Measurements from ENCODE around the gene MMP25. TPM values are rescaled to one million over a fixed set of nuclear protein-coding genes. Genes with fewer than 3 reads are reported as not detected.
"Not testable (repeated sequence)": the region's sequence is repeated elsewhere in the genome, so short reads cannot be mapped to it uniquely, and the experiment has no call there.

MMP25 gene
- total and polyA plus RNA-seq, 2 experiments from 2014 or later = 0.16 TPM; not detected in 1

- peaks cover 29% of the 10 kb centered on the region for H3K27me3 ChIP-seq (replicated peaks; ENCODE audit: insufficient read depth)
- 73 to 75% methylated on average over 5 of the region's 5 CpGs for WGBS, 2 experiments (ENCODE audit: low coverage in 1 of 2, low lambda C conversion rate in 2 of 2, missing lambda C conversion rate in 2 of 2)
- no peaks in the 10 kb centered on the region for H3K36me3 ChIP-seq (ENCODE audit: low read depth)
- H3K9me2 ChIP-seq (ENCODE audit: insufficient read depth) = no peaks in the 10 kb centered on the region
- H3K4me1 ChIP-seq (ENCODE audit: insufficient read depth) = no peaks in the 10 kb centered on the region
- H3K79me2 ChIP-seq (ENCODE audit: insufficient read depth) = no peaks in the 10 kb centered on the region
- no peak overlapping the region for H2AFZ ChIP-seq
- TF ChIP-seq EZH2 (IDR thresholded peaks at IDR 0.05; ENCODE audit: insufficient read depth, poor library complexity, severe bottlenecking) (no peak), EZH2phosphoT487 (IDR thresholded peaks at IDR 0.05; ENCODE audit: insufficient read depth, low read depth) (no peak)
- no peaks in the 10 kb centered on the region for H3K9me3 ChIP-seq (ENCODE audit: low read depth)
- H3K9ac ChIP-seq = no peak overlapping the region
- no peak overlapping the region for H3K4me3 ChIP-seq
- no peak overlapping the region for H3K4me2 ChIP-seq (ENCODE audit: unreplicated experiment)
- no peak overlapping the region for H3K27ac ChIP-seq
- H4K20me1 ChIP-seq (ENCODE audit: insufficient read depth) = no peaks in the 10 kb centered on the region
- no peaks in the 10 kb centered on the region for H3F3A ChIP-seq (ENCODE audit: insufficient read depth)
- in situ Hi-C loops (cut with MboI) = no loop called here
- DNase-seq = no peak
Observed at GRCh38 chr16:3050487-3050886, 4.1 kb downstream of the MMP25 start.

GRCh38 chr16:3051009-3051408 is 4.6 kb downstream of the MMP25 start:
- no peak overlapping the region for H3K4me2 ChIP-seq (ENCODE audit: unreplicated experiment)
- H3K9me2 ChIP-seq (ENCODE audit: insufficient read depth) = no peaks in the 10 kb centered on the region
- H3K9me3 ChIP-seq (ENCODE audit: low read depth) = no peaks in the 10 kb centered on the region
- no peak overlapping the region for H3K4me3 ChIP-seq
- H3K27ac ChIP-seq = no peak overlapping the region
- H3K27me3 ChIP-seq (replicated peaks; ENCODE audit: insufficient read depth) = peaks cover 25% of the 10 kb centered on the region
- no peaks in the 10 kb centered on the region for H3K79me2 ChIP-seq (ENCODE audit: insufficient read depth)
- no peaks in the 10 kb centered on the region for H3K36me3 ChIP-seq (ENCODE audit: low read depth)
- H4K20me1 ChIP-seq (ENCODE audit: insufficient read depth) = no peaks in the 10 kb centered on the region
- no peak for DNase-seq
- TF ChIP-seq EZH2 (IDR thresholded peaks at IDR 0.05; ENCODE audit: insufficient read depth, poor library complexity, severe bottlenecking) (no peak), EZH2phosphoT487 (IDR thresholded peaks at IDR 0.05; ENCODE audit: insufficient read depth, low read depth) (no peak)
- H3K4me1 ChIP-seq (ENCODE audit: insufficient read depth) = no peaks in the 10 kb centered on the region
- no peak overlapping the region for H3K9ac ChIP-seq
- WGBS, 2 experiments (ENCODE audit: low coverage in 1 of 2, low lambda C conversion rate in 2 of 2, missing lambda C conversion rate in 2 of 2) = 53 to 56% methylated on average over 4 of the region's 4 CpGs
- H2AFZ ChIP-seq = no peak overlapping the region
- in situ Hi-C loops (cut with MboI) = no loop called here
- H3F3A ChIP-seq (ENCODE audit: insufficient read depth) = no peaks in the 10 kb centered on the region

GRCh38 chr16:3051494-3051893 is 5.1 kb downstream of the MMP25 start:
- TF ChIP-seq EZH2phosphoT487 (IDR thresholded peaks at IDR 0.05; ENCODE audit: insufficient read depth, low read depth) = no peak
- no peak overlapping the region for H3K9ac ChIP-seq
- no peak for DNase-seq
- H3K9me3 ChIP-seq (ENCODE audit: low read depth) = no peaks in the 10 kb centered on the region
- H3K27ac ChIP-seq = no peak overlapping the region
- no peaks in the 10 kb centered on the region for H3K79me2 ChIP-seq (ENCODE audit: insufficient read depth)
- no peak overlapping the region for H3K4me2 ChIP-seq (ENCODE audit: unreplicated experiment)
- H3K9me2 ChIP-seq (ENCODE audit: insufficient read depth) = no peaks in the 10 kb centered on the region
- no peaks in the 10 kb centered on the region for H3K36me3 ChIP-seq (ENCODE audit: low read depth)
- peaks cover 22% of the 10 kb centered on the region for H3K27me3 ChIP-seq (replicated peaks; ENCODE audit: insufficient read depth)
- H3F3A ChIP-seq (ENCODE audit: insufficient read depth) = no peaks in the 10 kb centered on the region
- WGBS, 2 experiments (ENCODE audit: low coverage in 1 of 2, low lambda C conversion rate in 2 of 2, missing lambda C conversion rate in 2 of 2) = 65 to 73% methylated on average over 9 of the region's 9 CpGs
- no peaks in the 10 kb centered on the region for H4K20me1 ChIP-seq (ENCODE audit: insufficient read depth)
- no peaks in the 10 kb centered on the region for H3K4me1 ChIP-seq (ENCODE audit: insufficient read depth)
- no peak overlapping the region for H3K4me3 ChIP-seq
- in situ Hi-C loops (cut with MboI) = no loop called here
- no peak overlapping the region for H2AFZ ChIP-seq

DNA sequence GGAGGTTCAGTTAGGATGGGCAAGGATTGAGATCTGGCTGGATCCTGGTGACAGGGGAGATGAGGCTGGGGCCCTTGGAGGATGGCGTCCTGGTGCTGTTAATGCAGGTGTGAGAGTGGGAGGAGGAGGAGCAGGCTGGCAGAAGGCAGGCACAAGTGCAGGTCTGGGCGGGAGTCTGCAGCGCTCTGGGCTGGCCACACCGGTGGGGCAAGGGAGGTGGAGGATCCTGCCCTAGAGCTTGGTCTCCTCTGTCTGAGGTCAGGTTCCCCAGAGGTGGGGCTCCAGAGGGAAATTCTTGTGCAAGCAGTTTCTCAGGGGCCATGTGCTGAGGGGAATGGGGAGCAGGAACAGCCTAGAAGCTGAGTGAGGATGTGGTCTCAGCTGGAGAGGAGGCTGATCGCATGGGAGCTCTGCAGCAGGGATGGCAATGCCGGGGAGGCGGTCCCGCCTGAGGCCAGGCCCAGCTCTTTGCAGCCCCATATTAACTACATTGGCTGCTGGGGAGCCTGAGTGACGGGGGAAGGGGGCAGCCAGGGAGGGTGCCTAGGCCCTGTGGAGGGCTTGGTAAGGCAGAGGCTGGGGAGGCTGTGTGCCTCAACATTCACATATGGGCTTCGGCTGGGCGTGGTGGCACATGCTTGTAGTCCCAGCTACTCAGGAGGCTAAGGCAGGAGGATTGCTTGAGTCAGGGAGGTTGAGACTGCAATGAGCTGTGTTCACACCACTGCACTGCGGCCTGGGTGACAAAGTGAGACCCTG is 6.4 kb downstream of the MMP25 start:
- H3K27ac ChIP-seq; H3K4me3 ChIP-seq; H3K4me1 ChIP-seq (ENCODE audit: insufficient read depth); H3F3A ChIP-seq (ENCODE audit: insufficient read depth); H3K9me3 ChIP-seq (ENCODE audit: low read depth); H3K79me2 ChIP-seq (ENCODE audit: insufficient read depth); H3K27me3 ChIP-seq (replicated peaks; ENCODE audit: insufficient read depth); H3K36me3 ChIP-seq (ENCODE audit: low read depth); H3K4me2 ChIP-seq (ENCODE audit: unreplicated experiment); DNase-seq; H3K9ac ChIP-seq; H4K20me1 ChIP-seq (ENCODE audit: insufficient read depth); in situ Hi-C loops (cut with MboI); H3K9me2 ChIP-seq (ENCODE audit: insufficient read depth); H2AFZ ChIP-seq: not testable (repeated sequence)
- WGBS, 2 experiments (ENCODE audit: low coverage in 1 of 2, low lambda C conversion rate in 2 of 2, missing lambda C conversion rate in 2 of 2) = 67 to 76% methylated on average over 11 to 12 of the region's 12 CpGs

- H3K4me2 ChIP-seq (ENCODE audit: unreplicated experiment); DNase-seq; H3F3A ChIP-seq (ENCODE audit: insufficient read depth); H3K27me3 ChIP-seq (replicated peaks; ENCODE audit: insufficient read depth); H3K9me2 ChIP-seq (ENCODE audit: insufficient read depth); H4K20me1 ChIP-seq (ENCODE audit: insufficient read depth); H3K27ac ChIP-seq; in situ Hi-C loops (cut with MboI); H2AFZ ChIP-seq; H3K4me1 ChIP-seq (ENCODE audit: insufficient read depth); H3K36me3 ChIP-seq (ENCODE audit: low read depth); H3K9ac ChIP-seq; H3K4me3 ChIP-seq; H3K79me2 ChIP-seq (ENCODE audit: insufficient read depth); H3K9me3 ChIP-seq (ENCODE audit: low read depth): not testable (repeated sequence)
- 83 to 86% methylated on average over 12 of the region's 13 CpGs for whole genome bisulfite sequencing, 2 experiments (ENCODE audit: low coverage in 1 of 2, low lambda C conversion rate in 2 of 2, missing lambda C conversion rate in 2 of 2)
Observed at GRCh38 chr16:3053330-3053710, 7.0 kb downstream of the MMP25 start.

Measured in GM23248 (cell line).